H9 (cell line): ENCODE measurements around the gene SLC25A12. TPM values are rescaled to one million over a fixed set of nuclear protein-coding genes. Genes with fewer than 3 reads are reported as not detected.

Experiments
- DNase-seq: peaks from one replicate; pipeline ENCODE4 v3.0.0-alpha.2; 2017
- H2AFZ ChIP-seq: one replicate; pipeline ENCODE4 v1.6.1; 2013; ENCODE audit warnings: mild to moderate bottlenecking, low read length, control low read depth, moderate library complexity
- H2AK5ac ChIP-seq: 2 replicates; pipeline ENCODE4 v1.6.1; 2013; ENCODE audit warnings: low read length, control low read depth, mixed read lengths; ENCODE audit not compliant: insufficient read length
- H2BK120ac ChIP-seq: one replicate; pipeline ENCODE4 v1.6.1; 2013; ENCODE audit warnings: low read depth, mild to moderate bottlenecking, low read length, control low read depth, inconsistent platforms; ENCODE audit not compliant: poor library complexity, severe bottlenecking
- H2BK12ac ChIP-seq: 2 replicates; pipeline ENCODE4 v1.6.1; 2013; ENCODE audit warnings: low read length, control low read depth, mixed read lengths, low read depth; ENCODE audit not compliant: insufficient read length
- H2BK15ac ChIP-seq: 2 replicates; pipeline ENCODE4 v1.6.1; 2013; ENCODE audit warnings: low read depth, low read length, control low read depth
- H2BK20ac ChIP-seq: one replicate; pipeline ENCODE4 v1.6.1; 2013; ENCODE audit warnings: low read depth, mild to moderate bottlenecking, low read length, control low read depth, inconsistent platforms; ENCODE audit not compliant: poor library complexity, severe bottlenecking
- H2BK5ac ChIP-seq: 2 replicates; pipeline ENCODE4 v1.6.1; 2013; ENCODE audit warnings: low read length, control low read depth, mixed read lengths; ENCODE audit not compliant: insufficient read length
- H3K14ac ChIP-seq: 2 replicates; pipeline ENCODE4 v1.6.1; 2013; ENCODE audit warnings: low read length, control low read depth; ENCODE audit not compliant: insufficient read depth
- H3K18ac ChIP-seq: 2 replicates; pipeline ENCODE4 v1.6.1; 2013; ENCODE audit warnings: low read depth, mild to moderate bottlenecking, mixed read lengths, low read length, control low read depth; ENCODE audit not compliant: insufficient read length
- H3K23ac ChIP-seq: 2 replicates; pipeline ENCODE4 v1.6.1; 2013; ENCODE audit warnings: low read length, control low read depth, mixed read lengths, low read depth; ENCODE audit not compliant: insufficient read length
- H3K23me2 ChIP-seq: 2 replicates; pipeline ENCODE4 v1.6.1; 2013; ENCODE audit warnings: low read depth, mild to moderate bottlenecking, mixed read lengths, low read length, control low read depth; ENCODE audit not compliant: insufficient read length, poor library complexity, severe bottlenecking
- H3K27ac ChIP-seq: 2 replicates; pipeline ENCODE4 v1.5.1; 2013; ENCODE audit warnings: low read length, control low read depth, mixed read lengths, low read depth; ENCODE audit not compliant: insufficient read length
- H3K27me3 ChIP-seq: 2 replicates; pipeline ENCODE4 v1.6.1; 2013; ENCODE audit warnings: low read length, control low read depth, inconsistent platforms; ENCODE audit not compliant: insufficient read depth
- H3K4ac ChIP-seq: 2 replicates; pipeline ENCODE4 v1.6.1; 2013; ENCODE audit warnings: low read depth, mild to moderate bottlenecking, control low read depth, inconsistent platforms, low read length, moderate library complexity
- H3K4me1 ChIP-seq: 2 replicates; pipeline ENCODE4 v1.6.1; 2013; ENCODE audit warnings: low read length, control low read depth, inconsistent platforms; ENCODE audit not compliant: insufficient read depth
- H3K4me2 ChIP-seq: 2 replicates; pipeline ENCODE4 v1.6.1; 2013; ENCODE audit warnings: low read length, control low read depth, mixed read lengths; ENCODE audit not compliant: insufficient read length, insufficient read depth
- H3K56ac ChIP-seq: 2 replicates; pipeline ENCODE4 v1.6.1; 2013; ENCODE audit warnings: low read depth, mild to moderate bottlenecking, mixed read lengths, low read length, control low read depth; ENCODE audit not compliant: insufficient read length
- H3K79me1 ChIP-seq: 2 replicates; pipeline ENCODE4 v1.6.1; 2013; ENCODE audit warnings: low read depth, mild to moderate bottlenecking, moderate library complexity, low read length, control low read depth, inconsistent platforms; ENCODE audit not compliant: insufficient read depth, poor library complexity, severe bottlenecking
- H3K79me2 ChIP-seq: 2 replicates; pipeline ENCODE4 v1.6.1; 2013; ENCODE audit warnings: low read length, control low read depth, inconsistent platforms; ENCODE audit not compliant: insufficient read depth
- H3K9ac ChIP-seq: 2 replicates; pipeline ENCODE4 v1.6.1; 2013; ENCODE audit warnings: low read length, control low read depth, mixed read lengths; ENCODE audit not compliant: insufficient read length; ENCODE audit errors: extremely low read depth
- H3K9me3 ChIP-seq: one replicate; pipeline ENCODE4 v1.6.1; 2013; ENCODE audit warnings: low read depth, low read length, inconsistent platforms; ENCODE audit not compliant: control insufficient read depth
- H3T11ph ChIP-seq: one replicate; pipeline ENCODE4 v1.6.1; 2013; ENCODE audit warnings: mild to moderate bottlenecking, low read length, control low read depth, inconsistent platforms
- H4K20me1 ChIP-seq: one replicate; pipeline ENCODE4 v1.6.1; 2013; ENCODE audit not compliant: control insufficient read depth, insufficient read length, insufficient read depth
- H4K5ac ChIP-seq: 2 replicates; pipeline ENCODE4 v1.6.1; 2013; ENCODE audit warnings: low read depth, mild to moderate bottlenecking, mixed read lengths, low read length, control low read depth; ENCODE audit not compliant: insufficient read length
- H4K8ac ChIP-seq: replicated peaks from 2 replicates; pipeline ENCODE4 v1.6.1; 2013; ENCODE audit warnings: low read length, control low read depth, mixed read lengths, low read depth; ENCODE audit not compliant: insufficient read length
- H4K91ac ChIP-seq: 2 replicates; pipeline ENCODE4 v1.6.1; 2013; ENCODE audit warnings: low read depth, mild to moderate bottlenecking, moderate library complexity, mixed read lengths, low read length, control low read depth; ENCODE audit not compliant: insufficient read length
- H3K27ac Mint-ChIP-seq, 3 experiments: 2 replicates in 2 of 3; 3 replicates in 1 of 3; pipeline ENCODE4 v1.8.0; 2020 to 2021; ENCODE audit warnings: mixed read lengths in 3 of 3, mild to moderate bottlenecking in 1 of 3, moderate library complexity in 1 of 3
- H3K27me3 Mint-ChIP-seq: 2 replicates; pipeline ENCODE4 v1.8.0; 2021; ENCODE audit warnings: low read depth, mild to moderate bottlenecking, moderate library complexity, mixed read lengths
- H3K36me3 Mint-ChIP-seq, 3 experiments: 2 replicates in 2 of 3; 3 replicates in 1 of 3; pipeline ENCODE4 v1.8.0; 2020 to 2021; ENCODE audit warnings: low read depth in 3 of 3, mixed read lengths in 3 of 3; ENCODE audit not compliant: insufficient read depth in 1 of 3
- H3K4me1 Mint-ChIP-seq, 2 experiments: 2 replicates each; pipeline ENCODE4 v1.8.0; 2020; ENCODE audit warnings: mixed read lengths in 2 of 2
- H3K4me3 Mint-ChIP-seq, 2 experiments: 2 replicates in 1 of 2; 3 replicates in 1 of 2; pipeline ENCODE4 v1.8.0; 2020 to 2021; ENCODE audit warnings: mild to moderate bottlenecking in 2 of 2, mixed read lengths in 2 of 2, moderate library complexity in 1 of 2
- H3K9me3 Mint-ChIP-seq, 2 experiments: 2 replicates in 1 of 2; 3 replicates in 1 of 2; pipeline ENCODE4 v1.8.0; 2020; ENCODE audit warnings: mild to moderate bottlenecking in 2 of 2, mixed read lengths in 2 of 2, moderate library complexity in 1 of 2
- CTCF ChIP-seq: fragments of 200-600 bp; sonication (generic); conservative IDR thresholded peaks from 3 replicates; pipeline ENCODE4 v1.8.0; 2021; ENCODE audit warnings: antibody characterized with exemption, mild to moderate bottlenecking
- WGBS: extraction: QIAGEN DNeasy Blood & Tissue Kit; methylation state at CpG from one replicate; pipeline ENCODE4 v1.1.7; 2013; ENCODE audit warnings: missing lambda C conversion rate, low lambda C conversion rate, mixed read lengths; ENCODE audit not compliant: insufficient read length; ENCODE audit errors: extremely low coverage; 5-methylcytosine and 5-hydroxymethylcytosine counted together
- total RNA-seq: library from RNA; stranded (reverse); gene quantifications from 2 replicates; pipeline ENCODE4 v1.2.1, GENCODE V29; 2021

Gene SLC25A12
- total RNA-seq, 1 experiment from 2014 or later = 10.1 TPM

- no peaks in the 10 kb centered on the region for H3K23me2 ChIP-seq
- no peak for TF ChIP-seq CTCF
- H2BK5ac ChIP-seq = no peak overlapping the region
- H2AK5ac ChIP-seq = no peak overlapping the region
- no peak overlapping the region for H3K4me3 Mint-ChIP-seq
- H3K9ac ChIP-seq = no peak overlapping the region
- no peak for DNase-seq
- no peak overlapping the region for H3K4me2 ChIP-seq
- H2BK120ac ChIP-seq = no peak overlapping the region
- H3K27ac ChIP-seq = no peak overlapping the region
- H3K4me1 ChIP-seq = no peaks in the 10 kb centered on the region
- peaks cover 44 to 59% (median 53%) of the 10 kb centered on the region in 3 experiments for H3K36me3 Mint-ChIP-seq
- no peaks in the 10 kb centered on the region for H3K79me2 ChIP-seq
- no peak overlapping the region for H3K27ac Mint-ChIP-seq
- H3T11ph ChIP-seq = no peak overlapping the region
- no peak overlapping the region for H2BK15ac ChIP-seq
- no peak overlapping the region for H3K4ac ChIP-seq
- H3K27me3 Mint-ChIP-seq = no peaks in the 10 kb centered on the region
- no peak overlapping the region for H3K14ac ChIP-seq
- peaks cover 21% of the 10 kb centered on the region for H3K9me3 ChIP-seq
- H2BK12ac ChIP-seq = no peak overlapping the region
- H3K9me3 Mint-ChIP-seq = peaks cover 15 to 22% of the 10 kb centered on the region in 2 experiments
- H3K4me1 Mint-ChIP-seq = no peaks in the 10 kb centered on the region
- no peaks in the 10 kb centered on the region for H4K20me1 ChIP-seq
- H2AFZ ChIP-seq = no peak overlapping the region
- no peak overlapping the region for H4K91ac ChIP-seq
- no peak overlapping the region for H4K5ac ChIP-seq
- no CpG with 5 or more reads among the region's 2 CpGs for WGBS
- H3K23ac ChIP-seq = no peak overlapping the region
- H3K18ac ChIP-seq = no peak overlapping the region
- no peaks in the 10 kb centered on the region for H3K27me3 ChIP-seq
- no peak overlapping the region for H4K8ac ChIP-seq
- H2BK20ac ChIP-seq = no peak overlapping the region
- H3K79me1 ChIP-seq = no peaks in the 10 kb centered on the region
- no peak overlapping the region for H3K56ac ChIP-seq
These were observed 56.3 kb downstream of the SLC25A12 start for GRCh38 chr2:171837736-171838135.
